HG03097 (cell line): ENCODE results near the gene PKD2.

ENCODE experiments used
- ATAC-seq: cut with Tn5 transposase; IDR thresholded peaks from one replicate; pipeline ENCODE4 v1.9.1; 2021; ENCODE audit not compliant: unreplicated experiment, low FRiP score

The PKD2 gene

DNA sequence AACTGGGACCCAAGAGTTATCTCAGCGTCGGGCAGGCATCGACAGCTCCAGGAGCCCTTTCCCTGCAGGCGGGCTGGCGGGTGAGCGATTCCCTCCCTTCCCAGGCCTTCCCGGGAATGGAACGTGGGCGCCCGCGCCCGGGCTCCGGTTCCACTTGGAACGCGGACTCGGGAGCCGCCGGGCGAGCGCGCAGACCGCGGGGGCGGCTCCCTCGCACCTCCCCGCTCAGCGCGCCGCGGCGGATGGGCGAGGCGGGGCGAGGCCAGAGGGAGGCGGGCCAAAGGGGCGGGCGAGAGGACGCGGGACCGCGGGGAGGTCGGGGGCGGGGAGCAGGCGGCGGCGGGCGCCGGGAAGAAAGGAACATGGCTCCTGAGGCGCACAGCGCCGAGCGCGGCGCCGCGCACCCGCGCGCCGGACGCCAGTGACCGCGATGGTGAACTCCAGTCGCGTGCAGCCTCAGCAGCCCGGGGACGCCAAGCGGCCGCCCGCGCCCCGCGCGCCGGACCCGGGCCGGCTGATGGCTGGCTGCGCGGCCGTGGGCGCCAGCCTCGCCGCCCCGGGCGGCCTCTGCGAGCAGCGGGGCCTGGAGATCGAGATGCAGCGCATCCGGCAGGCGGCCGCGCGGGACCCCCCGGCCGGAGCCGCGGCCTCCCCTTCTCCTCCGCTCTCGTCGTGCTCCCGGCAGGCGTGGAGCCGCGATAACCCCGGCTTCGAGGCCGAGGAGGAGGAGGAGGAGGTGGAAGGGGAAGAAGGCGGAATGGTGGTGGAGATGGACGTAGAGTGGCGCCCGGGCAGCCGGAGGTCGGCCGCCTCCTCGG, at the start of gene PKD2:
PKD2 (plus strand) TSS at position 332 of the 818 bp plus-strand sequence; CDS start at position 431, 99 bp downstream.
- ATAC-seq: peak; percentile 83

DNA sequence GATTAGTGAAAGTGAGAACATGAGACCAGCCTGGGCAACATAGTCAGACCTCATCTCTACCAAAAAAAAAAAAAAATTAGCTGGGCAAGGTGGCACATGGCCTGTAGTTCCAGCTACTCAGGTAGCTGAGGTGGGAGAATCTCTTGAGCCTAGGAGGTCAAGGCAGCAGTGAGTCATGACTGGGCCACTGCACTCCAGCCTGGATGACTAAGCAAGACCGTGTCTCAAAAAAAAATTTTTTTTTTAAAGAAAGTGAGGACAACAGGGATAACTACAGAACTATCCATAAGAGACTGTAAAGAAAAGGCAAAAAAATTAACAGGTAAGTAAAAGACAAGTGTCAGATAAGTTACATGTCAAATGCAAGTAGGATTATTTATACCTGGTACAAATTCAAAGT, 45.4 kb upstream of the PKD2 start:
- no peak for ATAC-seq

DNA sequence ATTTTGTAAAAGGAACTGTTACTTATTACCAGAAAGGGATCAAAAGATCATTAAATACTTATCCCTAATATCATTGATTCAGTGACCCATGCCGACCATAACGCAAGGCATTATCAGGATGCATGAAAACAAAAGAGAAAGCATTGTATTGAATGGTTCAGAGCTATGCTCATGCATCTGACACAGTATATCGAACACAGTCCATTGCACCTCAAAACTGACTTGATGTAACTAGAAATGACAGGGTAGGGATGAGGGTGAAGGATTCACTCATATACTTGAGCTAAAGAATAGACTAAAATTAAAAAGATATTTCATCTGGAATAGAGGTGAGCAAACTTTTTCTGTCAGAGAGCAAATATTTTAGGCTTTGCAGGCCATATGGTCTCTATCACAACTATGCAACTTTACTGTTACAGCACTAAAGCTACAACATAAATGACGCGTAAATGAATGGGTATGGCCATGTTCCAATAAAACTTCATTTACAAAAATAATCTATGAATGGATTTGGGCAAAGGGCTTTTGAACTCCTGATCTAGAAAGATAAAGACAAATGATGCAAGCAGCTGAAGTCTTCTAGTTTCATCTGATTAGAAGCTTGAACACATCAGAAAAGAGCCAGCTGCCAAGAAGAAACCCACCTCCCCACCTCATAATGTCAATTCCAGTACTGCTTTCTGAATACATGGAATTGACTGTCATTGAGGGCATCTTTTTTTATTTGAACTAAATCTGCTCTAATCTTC, 44.9 kb upstream of the PKD2 start:
- no peak for ATAC-seq

DNA sequence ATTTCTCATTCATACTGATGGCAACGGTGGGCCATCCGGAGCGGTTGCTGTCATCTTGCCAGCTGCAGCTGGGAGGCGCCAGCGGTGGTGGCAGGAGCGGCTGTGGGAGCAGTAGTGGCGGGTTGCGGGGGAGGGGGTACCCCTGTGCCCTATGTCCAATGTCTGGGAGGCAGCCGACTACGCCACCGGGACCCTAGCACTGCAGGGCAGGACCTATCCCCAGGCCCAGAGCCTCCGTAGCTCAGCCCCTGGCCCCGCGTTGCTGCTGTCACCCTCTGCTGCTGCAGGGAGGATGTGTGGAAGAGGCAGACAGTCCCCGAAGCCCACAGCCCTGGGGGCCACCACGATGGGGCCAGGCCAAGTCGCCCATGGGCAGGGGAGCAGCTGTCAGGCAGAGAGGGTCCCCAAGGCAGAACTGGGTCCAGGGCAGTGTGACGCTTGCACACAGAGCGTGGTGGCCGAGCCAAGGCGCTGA, 41.9 kb upstream of the PKD2 start:
- ATAC-seq: no peak

DNA sequence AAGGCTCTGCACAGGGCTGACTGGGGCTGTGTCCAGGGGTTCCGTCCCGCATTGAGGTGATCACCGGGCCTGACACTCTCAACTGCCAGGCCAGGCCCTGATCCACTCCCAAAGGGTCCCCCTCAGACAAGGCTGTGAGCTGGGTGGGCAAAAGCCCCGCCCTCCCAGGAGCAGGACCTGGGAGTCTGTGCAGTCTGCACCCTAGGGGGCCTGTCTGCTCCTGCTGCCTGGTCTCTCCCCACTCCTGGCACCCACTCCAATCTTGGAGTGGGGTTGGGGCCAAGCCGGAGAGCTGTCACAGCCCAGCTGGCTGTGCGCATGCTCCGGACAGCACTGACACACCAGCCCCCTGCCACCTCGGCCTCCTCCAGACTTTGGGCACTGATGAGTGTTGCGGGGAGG, 41.3 kb upstream of the PKD2 start:
- ATAC-seq: no peak

DNA sequence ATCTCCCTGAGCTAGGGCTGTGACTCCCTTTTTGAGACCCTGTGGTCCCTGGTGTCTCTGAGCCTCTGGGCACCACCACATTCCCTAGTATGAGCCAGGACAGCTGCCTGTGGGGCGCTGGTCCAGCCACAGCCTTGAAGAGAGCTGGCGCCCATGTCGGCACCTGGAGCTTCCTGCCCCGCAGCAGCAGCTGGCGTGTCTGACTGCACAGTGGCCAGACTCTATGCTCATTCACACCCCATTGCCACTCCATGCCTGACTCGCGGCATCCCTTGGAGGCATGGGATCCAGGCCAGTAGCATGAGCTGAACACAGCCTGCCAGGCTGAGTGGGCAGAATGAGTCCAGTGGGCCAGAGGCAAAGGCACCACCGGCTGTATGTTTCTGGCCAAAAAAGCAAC, 40.2 kb upstream of the PKD2 start:
- no peak for ATAC-seq

DNA sequence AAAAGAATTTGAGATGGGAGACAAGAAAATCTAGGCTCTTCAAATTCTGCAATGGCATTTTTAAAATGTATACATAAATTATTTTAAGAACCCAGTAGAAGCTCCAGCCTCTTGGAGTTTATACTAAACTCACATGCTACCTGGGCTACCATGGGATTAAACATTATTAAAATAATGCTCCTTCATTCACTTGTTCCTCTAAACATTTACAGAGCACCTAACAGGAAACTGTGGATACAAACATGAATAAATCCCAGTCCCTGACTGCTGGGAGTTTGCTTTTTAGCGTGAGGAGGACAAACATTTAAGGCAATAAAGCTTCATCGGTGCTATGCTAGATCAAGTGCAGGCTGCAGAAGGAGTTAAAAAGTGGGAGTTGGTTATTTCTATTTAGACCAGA, 37.3 kb upstream of the PKD2 start:
- no peak for ATAC-seq

DNA sequence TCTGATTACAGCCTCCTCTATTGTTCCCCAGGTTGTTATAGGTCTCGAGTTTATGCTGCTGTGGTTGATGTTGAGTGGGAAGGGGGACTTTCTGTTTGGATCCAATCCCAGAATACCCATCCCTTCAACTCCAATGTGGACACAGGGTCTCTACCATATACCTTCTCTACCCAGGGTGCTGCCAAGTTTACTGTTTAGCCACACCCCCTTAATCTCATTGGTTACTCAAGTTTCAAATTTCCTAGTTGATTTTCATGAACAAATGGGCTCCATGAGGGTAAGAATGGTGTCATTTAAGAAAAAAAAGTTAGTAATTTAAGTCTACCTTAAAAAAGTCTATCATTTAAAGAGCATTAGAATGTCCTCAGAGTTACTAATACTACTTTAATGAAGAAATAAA, 35.6 kb upstream of the PKD2 start:
- ATAC-seq: no peak

DNA sequence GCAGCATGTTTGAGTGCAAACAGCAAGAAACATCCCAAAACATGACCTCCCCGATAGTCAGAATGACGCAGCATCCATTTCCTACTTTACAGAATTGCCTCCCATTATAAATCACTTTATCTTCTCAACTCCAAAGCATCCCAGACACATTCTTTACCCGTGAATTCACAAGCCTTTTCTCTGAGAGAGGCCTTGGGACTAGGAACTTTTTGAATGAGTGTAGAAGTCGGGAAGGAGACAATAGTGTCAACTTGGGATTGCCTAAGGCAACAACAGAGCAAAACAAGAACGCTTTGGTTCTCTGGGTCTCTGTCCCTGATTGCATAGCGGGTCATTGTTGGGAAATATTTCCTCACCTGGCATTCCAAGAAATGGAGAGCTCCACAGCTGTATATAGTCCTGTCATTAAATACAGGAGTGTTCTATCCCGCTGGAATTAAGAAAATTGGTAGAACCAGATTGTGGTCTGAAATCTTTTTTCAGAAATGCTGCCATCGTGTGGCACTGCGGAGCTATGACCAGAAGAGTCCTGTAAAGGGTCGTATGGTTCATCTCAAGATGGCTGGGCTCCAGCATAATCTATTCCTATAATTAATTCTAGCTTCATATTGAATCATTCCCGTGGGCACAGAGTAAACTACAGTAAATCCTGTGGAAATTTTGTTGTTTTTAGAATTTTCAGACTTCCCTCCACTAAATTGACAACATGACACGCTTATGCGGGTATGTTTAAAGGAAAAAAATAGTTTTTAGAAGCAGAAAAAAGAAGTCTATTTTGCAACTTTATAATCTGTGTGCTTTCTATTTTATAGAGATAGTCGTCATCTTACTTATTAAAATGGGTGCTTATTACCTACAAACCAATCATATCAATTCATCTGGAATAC, 33.9 kb upstream of the PKD2 start:
- ATAC-seq: no peak

DNA sequence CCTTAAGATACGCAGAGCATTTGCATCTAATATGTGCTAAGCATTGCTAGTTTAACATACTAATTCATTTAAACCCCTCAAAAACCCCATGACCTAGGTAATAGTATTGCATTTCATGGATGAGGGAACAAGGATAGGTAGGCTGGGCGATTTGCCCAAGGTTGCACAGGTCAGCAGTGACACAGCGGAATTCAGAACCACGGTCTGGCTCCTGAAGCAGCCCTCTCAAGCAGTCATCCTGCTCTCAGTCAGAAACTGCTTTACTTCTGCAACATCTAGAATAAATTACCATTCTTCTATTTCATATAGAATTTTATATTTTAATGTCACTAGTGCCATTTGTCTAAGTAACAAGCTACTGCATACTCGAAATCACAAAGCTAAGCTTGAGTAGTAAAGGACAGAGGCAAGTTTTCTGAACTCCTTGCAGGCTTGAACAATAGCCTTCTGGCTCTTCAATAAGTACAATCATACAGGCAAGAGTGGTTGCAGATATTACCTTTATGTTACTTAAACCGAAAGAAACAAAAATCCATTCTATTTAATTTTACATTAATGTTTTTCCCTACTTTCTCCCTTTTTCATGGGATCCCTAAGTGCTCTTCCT, 32.5 kb upstream of the PKD2 start:
- ATAC-seq: peak; percentile 44

DNA sequence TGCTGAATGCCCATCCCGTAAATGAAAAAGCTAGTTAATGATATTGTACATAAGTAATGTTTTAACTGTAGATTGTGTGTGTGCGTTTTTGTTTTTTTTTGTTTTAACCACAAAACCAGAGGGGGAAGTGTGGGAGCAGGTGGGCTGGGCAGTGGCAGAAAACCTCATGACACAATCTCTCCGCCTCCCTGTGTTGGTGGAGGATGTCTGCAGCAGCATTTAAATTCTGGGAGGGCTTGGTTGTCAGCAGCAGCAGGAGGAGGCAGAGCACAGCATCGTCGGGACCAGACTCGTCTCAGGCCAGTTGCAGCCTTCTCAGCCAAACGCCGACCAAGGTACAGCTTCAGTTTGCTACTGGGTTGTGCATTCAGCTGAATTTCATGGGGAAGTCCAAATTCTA, 32.0 kb upstream of the PKD2 start, which contains the start of gene SPP1:
SPP1 (plus strand) TSS at position 249 of the 400 bp plus-strand sequence. CDS start 1,182 bp downstream, outside the sequence.
- peak; percentile 92 for ATAC-seq

DNA sequence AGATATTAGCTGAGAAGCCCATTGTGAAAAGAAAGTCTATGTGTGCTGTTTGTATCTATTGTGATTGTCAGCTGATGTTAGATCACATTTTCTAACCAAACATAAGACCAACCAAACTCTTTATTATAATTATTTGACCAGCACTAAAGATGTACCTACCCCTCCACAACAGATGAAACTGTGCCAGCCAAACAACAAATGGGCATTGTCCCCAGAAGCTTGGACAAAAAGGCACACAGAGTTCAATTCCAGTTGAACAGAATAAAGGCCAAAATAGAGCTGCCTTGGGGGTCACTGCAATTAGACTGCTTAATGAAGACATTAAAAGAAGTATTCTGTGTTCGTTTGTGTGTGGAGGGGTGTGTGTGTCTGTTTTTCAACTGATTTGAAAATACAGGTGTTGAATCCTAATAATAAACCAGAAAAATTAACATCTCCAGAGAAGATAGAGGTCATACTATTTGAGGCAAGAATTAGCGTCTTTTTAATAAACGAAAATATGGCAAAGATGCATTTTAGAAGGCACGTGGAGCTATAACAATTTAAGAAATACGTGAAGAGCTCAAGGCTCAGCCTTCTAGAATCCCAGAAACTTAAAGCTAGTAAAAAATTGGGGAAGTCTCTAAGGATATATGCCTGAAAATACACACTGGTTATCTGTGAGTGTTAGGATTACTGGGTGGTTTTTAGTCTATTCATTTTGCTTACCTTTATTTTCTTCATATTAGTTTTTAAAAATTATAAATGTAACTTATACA, 29.7 kb upstream of the PKD2 start:
- ATAC-seq: no peak

DNA sequence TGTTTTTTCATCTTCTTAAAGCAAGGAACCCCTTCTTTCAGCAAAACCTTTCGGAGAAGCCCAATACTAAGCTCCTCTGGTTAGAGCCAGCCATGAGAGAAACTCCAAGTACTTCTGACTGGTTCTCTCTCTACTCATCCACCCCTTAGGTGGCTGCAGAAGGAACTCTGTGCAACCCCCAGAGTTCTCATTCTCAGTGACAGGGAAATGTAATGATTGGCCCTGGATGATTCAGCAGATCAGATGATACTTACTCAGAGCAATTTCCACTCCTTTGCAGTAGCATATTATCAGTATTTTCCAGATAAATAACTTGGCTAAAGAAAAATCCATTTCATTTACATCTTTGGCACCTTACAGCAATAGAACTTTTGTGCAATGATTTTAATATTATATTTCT, 28.8 kb upstream of the PKD2 start:
- no peak for ATAC-seq

DNA sequence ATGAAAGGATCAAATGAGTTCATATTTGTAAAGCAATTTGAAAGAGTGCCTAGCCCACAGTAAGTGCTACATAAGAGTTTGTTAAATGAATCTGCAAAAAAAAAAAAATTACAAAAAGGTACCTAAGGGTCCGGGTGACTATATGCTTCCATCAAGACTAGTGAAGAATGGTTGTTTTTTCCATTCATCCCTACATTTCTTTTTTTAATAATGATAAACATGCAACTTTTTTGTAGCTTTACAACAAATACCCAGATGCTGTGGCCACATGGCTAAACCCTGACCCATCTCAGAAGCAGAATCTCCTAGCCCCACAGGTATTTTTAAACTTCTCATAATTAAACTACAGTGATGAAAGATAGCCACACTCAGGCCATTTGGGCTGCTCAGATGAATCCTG, 27.6 kb upstream of the PKD2 start:
- ATAC-seq: no peak

DNA sequence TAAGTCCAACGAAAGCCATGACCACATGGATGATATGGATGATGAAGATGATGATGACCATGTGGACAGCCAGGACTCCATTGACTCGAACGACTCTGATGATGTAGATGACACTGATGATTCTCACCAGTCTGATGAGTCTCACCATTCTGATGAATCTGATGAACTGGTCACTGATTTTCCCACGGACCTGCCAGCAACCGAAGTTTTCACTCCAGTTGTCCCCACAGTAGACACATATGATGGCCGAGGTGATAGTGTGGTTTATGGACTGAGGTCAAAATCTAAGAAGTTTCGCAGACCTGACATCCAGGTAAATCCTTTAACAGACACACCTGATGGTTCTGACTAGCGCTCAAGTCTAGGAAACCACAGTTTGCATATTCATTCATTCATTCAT, 25.9 kb upstream of the PKD2 start:
- ATAC-seq: no peak

DNA sequence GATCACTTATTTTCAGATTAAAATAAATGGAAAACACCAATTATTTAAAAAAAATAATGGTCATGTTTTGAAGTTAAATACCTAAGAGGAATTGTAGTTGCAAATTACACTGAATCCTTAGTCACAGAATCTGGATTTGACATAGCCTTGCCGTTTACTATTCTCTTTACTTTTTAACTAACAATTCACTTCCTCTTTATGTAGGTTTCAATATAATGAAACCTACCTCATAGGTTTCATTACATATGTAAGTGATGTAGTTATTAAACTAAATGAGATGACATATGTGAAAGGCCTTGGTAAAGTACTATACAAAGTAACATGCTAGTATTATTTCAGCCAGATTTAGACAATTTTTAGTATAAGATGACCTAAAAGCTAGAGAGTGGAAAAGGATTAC, 25.4 kb upstream of the PKD2 start:
- no peak for ATAC-seq

DNA sequence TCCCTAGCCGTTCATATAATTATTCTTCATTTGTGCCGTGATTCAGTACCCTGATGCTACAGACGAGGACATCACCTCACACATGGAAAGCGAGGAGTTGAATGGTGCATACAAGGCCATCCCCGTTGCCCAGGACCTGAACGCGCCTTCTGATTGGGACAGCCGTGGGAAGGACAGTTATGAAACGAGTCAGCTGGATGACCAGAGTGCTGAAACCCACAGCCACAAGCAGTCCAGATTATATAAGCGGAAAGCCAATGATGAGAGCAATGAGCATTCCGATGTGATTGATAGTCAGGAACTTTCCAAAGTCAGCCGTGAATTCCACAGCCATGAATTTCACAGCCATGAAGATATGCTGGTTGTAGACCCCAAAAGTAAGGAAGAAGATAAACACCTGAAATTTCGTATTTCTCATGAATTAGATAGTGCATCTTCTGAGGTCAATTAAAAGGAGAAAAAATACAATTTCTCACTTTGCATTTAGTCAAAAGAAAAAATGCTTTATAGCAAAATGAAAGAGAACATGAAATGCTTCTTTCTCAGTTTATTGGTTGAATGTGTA, 24.9 kb upstream of the PKD2 start:
- ATAC-seq: no peak

DNA sequence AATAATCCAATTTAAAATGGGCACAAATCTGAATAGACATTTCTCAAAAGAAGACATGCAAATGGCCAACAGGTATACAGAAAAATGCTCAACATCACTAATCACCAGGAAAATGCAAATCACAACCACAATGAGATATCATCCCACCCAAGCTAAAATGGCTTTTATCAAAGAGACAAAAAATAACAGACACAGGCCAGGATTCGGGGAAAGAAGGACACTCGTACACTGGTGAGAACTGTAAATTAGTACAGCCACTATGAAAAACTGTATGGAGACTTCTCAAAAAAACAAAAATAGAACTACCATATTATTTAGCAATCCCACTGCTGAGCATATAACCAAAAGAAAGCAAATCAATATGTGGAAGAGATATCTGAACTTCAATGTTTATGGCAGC, 23.4 kb upstream of the PKD2 start:
- no peak for ATAC-seq
